Stimulated activated CD8-positive, alpha-beta memory T cell treated with anti-CD3 and anti-CD28 coated beads, Interleukin-2, amount 100 ng/mL, for 1 hour (primary cell): ENCODE data around the gene SLC9A6.
"Not testable (repeated sequence)": the region's sequence is repeated elsewhere in the genome, so short reads cannot be mapped to it uniquely, and the experiment has no call there.

Source experiments
- DNase-seq, 2 donors: peaks; one replicate each; pipeline ENCODE4 v3.0.0-alpha.2; 2020; ENCODE audit warnings: low read depth in 2 of 2

Gene SLC9A6

DNA sequence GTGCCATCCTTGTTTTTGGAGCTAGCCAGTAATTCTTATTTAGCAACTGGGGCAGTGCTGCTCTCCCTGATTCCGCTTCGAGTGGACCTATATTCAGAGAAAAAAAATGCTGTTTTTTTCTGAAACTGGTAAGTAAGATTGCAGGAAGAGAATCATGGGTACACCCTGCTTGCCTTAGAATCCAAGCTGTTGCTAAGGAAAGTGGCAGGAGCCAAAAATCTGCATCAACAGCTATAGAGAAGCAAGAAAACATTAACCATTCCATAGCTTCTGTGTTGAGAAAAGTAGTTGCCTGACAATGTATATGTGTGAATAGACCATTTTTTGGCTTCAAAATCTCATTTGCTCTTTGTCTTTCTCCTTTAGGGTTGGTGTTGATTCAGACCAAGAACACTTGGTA lies 44.5 kb downstream of the SLC9A6 start:
- no peak for DNase-seq

DNA sequence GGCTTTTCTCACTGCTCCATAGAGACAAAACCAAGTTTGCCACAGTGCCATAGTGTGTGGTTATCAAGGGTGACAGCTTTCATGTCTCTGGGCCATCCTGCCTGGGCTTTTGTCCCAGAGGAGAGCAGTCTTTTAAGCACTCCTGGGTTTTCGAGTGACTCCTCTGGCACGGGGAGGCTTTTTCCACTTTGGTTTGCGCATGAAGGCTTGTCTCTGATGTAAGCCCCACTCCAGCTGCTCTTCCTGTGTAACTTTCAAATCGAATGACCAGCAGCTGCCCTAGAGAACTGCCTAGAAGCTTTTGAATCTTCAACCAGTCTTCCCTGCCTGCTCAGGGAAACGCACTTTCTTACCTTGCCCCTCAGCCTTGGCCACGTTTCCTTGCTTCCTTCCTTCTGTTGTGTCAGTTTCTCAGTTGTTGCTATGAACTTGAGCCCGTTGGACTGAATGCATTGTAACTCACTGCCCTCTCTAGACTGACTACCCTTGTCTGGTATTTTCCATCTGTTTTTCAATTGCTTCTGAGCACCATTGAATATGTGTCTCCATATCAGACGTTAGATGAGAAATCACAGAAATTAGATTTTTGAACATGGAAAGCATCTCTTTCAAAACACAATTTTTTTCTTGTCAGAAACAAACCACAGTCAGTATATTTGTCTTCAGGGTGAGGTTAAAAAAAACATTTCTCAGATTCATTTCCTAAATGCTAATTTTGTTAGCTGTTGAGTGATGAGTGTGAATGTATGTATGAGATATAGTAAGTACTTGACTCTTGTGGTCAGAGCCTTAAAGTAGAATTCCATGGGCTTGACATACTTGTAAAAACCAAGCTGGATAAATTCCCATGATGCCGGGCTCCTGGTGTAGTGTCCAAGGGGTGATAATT lies 45.3 kb downstream of the SLC9A6 start:
- DNase-seq: no peak

DNA sequence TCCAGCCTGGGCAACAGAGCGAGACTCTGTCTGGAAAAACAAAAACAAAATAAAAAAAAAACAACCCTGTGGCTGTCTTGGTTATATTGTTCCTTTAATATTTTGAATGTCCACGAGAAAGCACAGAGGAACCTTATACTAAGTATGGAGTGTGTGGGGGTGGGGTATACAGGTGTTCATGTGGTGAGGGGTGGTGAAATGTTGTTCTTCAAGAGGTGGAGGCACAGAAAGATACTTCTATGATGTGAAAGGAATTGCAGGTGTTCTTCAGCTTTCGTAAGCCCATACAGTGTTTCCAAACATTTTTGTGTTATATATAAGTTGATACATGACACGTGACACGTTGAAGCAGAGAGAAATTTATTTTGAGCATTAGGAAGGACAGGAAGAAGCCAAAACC lies 46.4 kb downstream of the SLC9A6 start:
- DNase-seq: no peak

DNA sequence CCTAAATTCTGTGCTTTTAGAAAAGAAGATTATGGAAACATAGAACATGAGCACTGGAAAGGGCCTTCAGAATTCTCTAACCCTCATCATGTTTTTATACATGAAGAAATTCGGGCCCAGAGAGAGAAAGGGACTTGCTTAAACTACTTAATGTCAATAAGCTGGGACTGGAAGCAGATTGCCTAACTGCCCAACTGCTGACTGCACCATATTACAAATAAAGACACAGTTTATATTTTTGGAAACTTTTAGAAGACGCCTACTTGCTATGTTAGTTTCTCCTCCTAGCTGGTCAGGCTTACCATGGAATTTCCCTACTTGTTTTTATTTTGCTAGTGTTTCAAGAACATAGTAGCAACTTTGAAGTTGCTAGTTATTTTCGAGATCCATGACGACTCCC lies 47.1 kb downstream of the SLC9A6 start:
- DNase-seq: no peak

DNA sequence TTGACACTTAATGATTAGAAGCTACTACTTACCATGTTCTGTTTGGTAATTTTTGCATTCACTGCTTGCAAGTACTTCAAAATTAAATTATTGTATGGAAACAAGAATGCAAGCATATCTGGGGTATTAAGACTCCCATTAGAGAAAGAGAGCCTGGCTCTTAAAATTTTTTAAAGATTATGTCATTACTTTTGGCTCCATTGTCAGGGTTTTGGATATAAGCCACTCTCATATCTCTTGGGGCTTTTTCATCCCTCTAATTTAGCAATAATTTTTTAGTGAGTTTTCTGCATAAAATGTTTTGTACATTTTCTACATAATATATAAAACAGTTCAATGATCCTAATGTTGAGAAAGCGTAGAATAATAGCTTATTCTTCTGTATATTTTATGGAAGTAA lies 49.4 kb downstream of the SLC9A6 start:
- DNase-seq: no peak

DNA sequence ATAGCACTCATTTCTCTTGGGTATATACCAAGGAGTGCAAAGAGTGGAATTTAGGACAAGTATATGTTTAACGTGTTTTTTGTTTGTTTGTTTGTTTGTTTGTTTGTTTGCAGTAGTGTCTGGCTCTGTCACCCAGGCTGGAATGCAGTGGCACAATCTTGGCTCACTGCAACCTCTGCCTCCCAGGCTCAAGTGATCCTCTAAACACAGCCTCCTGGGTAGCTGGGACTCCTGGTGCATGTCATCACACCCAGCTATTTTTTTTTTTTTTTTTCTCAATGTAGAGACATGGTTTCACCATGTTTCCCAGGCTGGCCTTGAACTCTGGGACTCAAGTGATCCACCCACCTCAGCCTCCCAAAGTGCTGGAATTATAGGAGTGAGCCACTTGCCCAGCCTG lies 50.4 kb downstream of the SLC9A6 start:
- no peak for DNase-seq

DNA sequence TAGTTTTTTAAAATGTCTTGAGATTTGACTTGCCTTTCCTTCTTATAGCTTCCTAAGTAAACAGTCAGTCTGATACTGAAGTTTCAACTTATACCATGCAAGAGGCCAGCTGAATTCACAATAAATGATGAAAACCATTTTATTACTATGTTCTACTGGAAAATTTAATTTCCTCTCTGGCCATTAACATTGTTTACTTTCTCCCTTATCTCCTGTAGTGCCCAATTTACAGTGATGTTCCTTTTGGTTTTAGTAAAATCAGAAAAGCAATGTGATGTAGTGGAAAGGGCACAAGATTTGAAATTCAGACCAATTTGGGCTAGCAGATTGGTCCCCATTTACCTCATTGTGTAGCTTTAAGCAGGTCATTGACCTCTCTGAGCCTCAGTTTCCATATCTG lies 54.2 kb downstream of the SLC9A6 start:
- no peak for DNase-seq

DNA sequence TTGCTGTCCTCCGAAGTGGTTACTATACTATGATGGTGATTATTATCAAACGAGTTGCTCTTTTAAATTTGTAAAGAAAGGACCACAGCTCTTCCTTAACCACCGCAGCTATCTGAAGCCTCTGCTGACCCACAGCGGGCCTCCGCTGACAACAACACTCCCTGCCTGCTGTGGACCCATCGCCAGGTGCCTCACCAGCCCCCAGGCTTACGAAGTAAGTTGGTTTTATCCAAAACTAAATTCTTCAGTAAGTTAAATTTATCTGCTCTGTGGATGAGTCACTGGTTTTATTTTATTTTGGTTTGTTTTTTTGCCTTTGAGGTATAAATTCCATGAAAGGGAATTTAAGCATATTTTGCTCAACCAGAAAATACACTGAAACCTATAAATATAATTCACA lies 54.7 kb downstream of the SLC9A6 start:
- DNase-seq: no peak

DNA sequence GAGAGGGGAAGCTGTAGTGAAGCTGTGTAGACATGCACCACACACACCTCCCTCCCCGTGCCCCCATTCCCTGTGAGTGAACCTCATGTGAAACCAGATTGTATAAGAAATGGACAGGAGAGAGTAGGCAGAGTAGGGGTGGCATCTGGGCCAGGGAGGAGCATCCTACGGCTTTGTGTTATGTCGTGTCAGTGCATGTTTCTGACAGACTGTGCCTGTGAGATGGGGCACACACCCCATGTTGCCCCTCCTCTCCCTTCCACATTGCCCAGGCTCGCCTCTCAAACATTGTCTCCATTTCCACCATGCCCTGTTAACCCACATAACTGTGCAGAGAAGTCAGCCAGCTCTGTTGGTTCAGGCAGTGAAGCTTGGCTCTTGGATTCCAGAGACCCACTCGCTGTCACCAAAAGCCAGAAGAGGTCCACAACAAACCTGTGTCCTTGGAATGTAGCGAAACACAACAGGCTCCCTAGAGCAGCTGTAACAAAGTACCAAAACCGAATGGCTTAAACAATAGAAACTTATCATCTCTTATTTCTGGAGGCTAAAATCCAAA lies 56.1 kb downstream of the SLC9A6 start:
- DNase-seq: no peak

DNA sequence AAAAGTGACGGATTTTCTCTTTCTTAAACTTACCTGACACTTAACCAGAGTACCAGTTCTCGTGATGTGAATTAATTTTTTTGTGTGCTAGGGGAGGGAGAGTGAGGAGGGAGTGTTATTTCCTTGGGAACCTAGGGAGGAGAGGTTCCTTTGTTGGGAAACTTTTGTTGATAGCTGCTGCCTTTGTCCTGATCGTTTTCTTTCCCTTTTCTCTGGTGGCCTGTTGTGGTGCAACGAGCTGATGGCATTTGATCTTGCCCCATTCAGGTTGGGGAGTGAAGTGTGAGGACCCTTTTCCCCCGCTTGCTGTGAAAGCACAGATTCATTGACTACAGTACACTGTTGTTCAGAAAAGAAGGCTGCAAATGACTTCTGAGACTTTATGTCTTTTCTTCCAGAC lies 59.8 kb downstream of the SLC9A6 start:
- no peak for DNase-seq

DNA sequence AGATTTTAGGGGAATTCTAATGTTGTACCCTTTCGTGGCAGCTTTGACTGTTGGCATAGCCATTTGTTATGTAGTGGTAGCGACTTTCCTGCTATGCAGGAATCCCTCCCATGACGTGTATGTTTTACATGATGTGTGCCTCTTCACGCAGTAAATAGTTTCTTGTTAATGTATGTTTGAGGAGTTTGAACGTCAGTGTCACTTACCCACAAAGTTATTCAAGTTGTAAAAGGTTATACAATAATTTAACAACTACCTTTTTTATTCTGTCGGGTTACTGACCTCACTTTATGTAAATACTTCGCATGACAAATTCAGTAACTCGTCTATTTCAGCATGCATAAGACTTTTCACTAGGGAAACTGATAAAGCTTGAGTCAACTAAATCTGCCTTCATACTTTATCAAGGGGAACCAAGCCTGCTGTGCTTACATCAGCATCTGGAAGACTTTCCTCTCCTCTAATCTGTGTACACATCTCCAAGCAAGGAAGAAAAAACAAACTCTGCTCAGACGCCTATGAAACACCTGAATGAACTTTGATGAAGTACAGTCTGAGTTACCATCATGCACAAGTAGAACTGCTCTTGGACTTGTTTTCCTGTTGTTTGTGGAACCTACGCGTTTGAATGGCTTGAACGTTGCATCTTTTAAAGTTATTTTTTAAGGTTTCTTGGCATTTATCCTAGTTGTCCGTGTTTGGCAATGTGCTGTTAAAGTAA lies 61.2 kb downstream of the SLC9A6 start:
- no peak for DNase-seq

DNA sequence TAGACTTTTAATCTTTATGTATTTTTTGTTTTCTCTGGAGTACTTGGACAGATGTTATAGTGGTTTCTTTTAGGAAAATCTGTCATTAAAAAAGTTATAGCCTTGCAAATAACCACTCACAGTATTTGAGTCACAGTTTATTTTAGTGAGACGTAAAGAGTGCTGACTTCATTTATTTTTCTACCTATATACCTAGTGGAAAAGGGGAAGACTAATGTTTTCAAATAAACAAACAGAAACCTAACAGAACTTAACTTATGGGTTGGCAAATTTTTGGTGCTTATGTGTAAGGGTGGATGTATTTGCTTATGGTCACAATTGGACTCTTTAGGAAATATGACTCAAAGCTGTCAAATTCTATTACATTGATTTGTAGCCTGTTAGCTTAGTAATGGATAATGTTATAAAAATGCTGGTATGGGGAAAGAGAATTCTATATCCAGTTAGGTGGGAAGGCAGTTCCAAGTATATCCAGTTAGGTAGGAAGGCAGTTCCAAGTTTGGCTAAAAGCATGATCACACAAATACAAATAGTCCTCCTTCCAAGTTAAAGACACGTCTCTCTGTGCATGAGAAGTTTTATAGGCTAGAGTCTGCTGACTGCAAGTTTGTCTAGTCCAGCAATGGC lies 61.9 kb downstream of the SLC9A6 start:
- no peak for DNase-seq

DNA sequence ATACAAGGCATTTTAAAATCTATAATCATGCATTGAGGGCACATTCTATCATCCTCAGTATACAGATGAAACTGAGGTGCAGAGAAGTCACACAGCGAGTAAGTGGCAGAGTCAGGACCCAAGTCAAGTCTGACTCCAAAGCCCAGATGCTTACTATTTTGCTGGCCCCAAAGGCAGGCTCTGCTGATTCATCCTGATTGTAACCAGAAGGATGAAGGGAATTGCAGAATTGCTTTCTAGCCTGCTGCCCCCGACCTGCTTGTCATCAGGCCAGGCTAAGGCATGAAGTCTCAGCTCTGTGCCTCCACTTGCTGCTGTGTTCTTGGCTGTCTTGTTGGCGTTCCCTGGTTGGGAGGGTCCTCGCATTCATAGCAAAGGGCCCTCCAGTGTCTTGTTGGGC lies 62.7 kb downstream of the SLC9A6 start:
- no peak for DNase-seq

DNA sequence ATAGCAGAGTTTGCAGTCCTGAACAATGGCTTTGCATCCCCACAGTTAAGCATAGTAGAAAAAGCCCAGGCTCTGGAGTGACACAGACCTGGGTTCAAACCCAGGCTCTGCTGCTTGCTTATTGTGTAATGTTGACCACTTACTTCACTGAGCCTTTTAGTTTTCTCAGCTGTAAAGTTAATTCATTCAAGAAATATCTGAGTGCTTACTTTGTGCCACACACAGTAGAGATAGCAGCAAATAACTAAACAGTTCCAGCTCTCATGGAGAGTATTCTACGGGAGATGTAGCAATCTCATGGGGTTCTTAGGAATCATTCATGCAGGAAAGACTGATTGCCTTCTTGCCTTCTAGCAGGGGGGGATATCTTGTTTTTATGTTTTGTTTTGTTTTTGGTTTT lies 63.2 kb downstream of the SLC9A6 start:
- DNase-seq: no peak

DNA sequence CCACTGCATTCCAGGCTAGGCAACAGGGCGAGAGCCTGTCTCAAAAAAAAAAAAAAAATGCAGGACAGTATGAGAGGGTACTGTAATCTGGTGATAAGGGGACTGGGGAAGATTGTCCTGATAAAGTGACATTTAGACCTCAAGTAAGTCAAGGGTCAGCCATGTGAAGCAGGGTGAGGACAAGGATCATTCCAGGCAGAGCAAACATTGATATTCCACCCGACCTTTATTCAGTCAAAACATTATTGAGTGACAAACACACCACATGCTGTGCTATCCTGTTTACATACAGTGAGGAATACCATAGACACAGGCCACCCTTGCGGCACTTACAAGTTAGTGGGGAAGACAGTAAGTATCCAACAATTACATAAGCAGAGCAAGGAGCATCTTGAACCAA lies 64.4 kb downstream of the SLC9A6 start:
- no peak for DNase-seq

DNA sequence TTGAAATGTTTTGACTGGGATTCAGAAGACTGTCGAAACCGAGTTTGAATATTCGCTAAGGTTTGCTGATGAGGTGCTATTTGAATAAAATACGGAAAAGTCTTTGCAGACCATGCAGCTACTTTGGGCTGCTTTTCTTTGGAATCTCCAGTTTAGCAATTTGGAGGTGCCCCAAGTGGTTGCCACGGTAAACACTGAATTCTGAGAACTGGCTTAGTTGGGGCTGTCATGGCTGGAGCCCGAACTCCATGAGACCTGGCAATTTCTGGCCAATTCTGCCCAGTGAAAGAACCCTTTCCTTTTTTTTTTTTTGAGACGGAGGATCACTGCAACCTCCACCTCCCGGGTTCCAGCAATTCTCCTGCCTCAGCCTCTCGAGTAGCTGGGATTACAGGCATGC lies 65.6 kb downstream of the SLC9A6 start:
- not testable (repeated sequence) for DNase-seq

DNA sequence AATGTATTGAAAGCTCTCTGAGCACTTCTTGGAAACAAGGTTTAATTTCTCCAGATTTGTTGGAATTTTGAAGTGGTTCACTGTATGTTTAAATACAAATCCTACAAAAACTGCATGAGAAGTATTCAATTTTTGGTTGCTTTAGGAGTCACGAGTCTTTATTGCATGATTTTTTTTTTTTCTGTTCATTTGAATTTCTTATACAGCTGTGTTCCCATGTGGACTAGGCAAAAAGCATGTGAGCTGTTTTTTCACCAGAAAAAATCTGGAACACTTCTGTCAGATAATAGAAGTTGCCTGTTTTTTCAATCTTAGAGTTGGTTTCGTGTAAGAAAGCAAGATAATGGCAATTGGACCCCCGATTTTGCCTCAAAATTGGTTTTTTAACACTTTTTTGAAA lies 66.4 kb downstream of the SLC9A6 start:
- DNase-seq: no peak

DNA sequence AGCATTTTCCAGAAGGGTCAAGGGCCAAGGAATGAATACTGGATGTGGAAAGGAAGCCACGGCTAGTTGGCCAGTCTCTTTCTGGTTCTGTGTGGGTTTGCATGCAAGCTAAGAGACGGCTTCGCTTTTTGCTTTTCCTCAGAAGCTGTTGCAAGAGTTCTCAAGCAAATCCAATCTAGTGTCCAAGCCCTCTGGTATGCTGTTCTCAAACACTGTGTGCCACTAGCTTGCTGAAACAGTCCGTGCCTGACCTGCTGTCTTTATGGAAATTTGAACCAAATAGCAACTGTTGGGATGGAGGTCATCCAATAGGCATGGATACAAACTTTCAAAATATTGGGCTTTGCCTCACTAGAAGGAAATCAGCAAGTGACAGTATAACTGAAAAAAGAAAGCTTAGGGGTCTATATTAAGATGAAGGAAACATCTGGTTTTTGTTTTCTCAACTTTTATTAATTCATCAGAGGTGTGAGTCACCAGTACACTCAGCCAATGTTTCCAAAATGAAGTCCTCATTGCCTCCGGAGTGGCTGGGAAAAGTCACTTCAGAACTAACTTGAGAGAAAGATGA lies 70.5 kb downstream of the SLC9A6 start:
- DNase-seq: no peak

DNA sequence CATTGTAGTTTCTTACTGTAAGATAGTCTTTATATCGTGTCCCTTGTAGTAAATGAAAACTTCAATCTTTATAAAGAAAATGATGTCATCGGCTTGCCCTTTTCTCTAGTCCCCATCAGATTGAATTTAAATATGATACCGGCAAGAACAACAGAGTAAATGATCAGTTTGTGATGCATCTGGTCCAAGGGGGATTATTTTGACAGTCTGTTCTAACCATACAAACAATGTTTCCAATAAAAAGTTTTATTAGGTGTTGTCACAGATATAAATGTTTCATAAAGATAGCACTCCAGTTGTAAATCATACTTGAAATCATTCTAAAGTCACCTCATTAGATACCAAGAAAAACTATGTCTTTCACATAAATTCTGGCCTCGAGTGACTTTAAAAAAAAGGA lies 72.3 kb downstream of the SLC9A6 start:
- no peak for DNase-seq

DNA sequence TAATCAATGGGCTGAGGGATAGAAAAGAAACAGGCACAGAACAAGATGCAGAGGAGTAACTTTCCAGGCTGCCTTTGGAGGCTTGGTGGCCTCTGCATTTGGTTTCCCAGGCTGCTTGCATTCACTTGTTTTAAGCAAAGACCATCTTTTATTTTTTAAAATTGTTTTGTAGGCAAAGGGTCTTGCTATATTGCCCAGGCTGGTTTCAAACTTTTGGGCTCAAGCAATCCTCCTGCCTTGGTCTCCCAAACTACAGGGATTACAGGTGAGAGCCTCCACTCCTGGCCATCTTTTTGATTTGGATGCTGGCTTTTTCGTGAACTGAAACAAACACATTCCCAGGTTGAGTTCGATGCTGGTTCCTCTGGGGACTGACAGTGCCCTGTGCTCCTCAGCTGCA lies 74.1 kb downstream of the SLC9A6 start:
- DNase-seq: no peak

DNA sequence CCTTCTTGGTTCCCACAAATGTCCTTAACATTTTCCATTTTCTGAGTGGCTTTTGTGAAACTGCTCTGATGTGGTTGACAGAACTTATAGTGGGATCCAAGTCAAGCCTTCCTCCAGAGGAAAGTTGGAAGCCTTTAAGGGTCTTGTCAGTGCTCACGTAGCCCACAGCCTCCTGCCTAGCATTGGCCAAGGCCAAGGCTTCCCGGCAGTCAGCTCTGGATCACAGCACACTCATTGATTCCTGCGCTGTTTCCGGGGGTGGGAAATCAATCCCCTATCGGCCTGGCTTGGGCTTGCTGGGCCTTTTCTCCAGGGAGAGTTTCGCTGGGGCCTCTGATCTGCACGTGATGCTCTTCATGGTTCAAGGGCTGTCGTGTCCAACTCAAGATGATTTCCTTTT lies 76.1 kb downstream of the SLC9A6 start:
- DNase-seq: no peak

DNA sequence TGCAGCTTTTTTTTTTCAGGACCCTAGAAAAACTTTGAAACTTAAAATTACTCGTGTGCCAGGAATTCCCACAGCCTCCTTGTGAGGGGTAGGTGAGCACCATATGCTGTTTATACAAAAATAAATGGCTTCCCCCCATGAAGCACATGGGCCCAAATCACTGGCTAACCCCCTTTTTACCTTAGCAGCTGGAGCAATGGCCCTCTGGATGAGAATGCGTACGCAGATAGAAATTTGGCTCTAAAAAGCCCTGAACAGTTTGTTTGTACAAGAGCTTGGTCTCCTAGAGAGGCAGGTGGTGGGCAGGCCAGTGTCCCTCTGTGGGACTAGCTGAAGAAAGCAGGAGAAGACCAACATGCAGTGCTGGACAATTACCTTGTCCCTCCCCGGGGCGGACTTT lies 76.5 kb downstream of the SLC9A6 start:
- DNase-seq: no peak
